NB4 (cell line): ENCODE measurements around the gene ARPP21.

Source experiments
- CTCF ChIP-seq: IDR thresholded peaks from one replicate; pipeline ENCODE4 v1.5.1; 2012; ENCODE audit warnings: low read depth, low read length
- POLR2A ChIP-seq: IDR thresholded peaks from 2 replicates; pipeline ENCODE4 v1.6.1; 2011; ENCODE audit warnings: mild to moderate bottlenecking; ENCODE audit not compliant: insufficient read length; ENCODE audit errors: extremely low read depth

- TF ChIP-seq CTCF, result no peak
- no peak for TF ChIP-seq POLR2A
These were observed 26.2 kb downstream of the ARPP21 start for GRCh38 chr3:35665390-35666055.
